GM19324 (cell line): Measurements from ENCODE around the gene ADSS1.
"Not testable (repeated sequence)": the region's sequence is repeated elsewhere in the genome, so short reads cannot be mapped to it uniquely, and the experiment has no call there.

ENCODE experiments used
- ATAC-seq: cut with Tn5 transposase; IDR thresholded peaks from one replicate; pipeline ENCODE4 v1.9.1; 2021; ENCODE audit warnings: mild to moderate bottlenecking, moderate library complexity; ENCODE audit not compliant: unreplicated experiment, low FRiP score

ADSS1 gene

DNA sequence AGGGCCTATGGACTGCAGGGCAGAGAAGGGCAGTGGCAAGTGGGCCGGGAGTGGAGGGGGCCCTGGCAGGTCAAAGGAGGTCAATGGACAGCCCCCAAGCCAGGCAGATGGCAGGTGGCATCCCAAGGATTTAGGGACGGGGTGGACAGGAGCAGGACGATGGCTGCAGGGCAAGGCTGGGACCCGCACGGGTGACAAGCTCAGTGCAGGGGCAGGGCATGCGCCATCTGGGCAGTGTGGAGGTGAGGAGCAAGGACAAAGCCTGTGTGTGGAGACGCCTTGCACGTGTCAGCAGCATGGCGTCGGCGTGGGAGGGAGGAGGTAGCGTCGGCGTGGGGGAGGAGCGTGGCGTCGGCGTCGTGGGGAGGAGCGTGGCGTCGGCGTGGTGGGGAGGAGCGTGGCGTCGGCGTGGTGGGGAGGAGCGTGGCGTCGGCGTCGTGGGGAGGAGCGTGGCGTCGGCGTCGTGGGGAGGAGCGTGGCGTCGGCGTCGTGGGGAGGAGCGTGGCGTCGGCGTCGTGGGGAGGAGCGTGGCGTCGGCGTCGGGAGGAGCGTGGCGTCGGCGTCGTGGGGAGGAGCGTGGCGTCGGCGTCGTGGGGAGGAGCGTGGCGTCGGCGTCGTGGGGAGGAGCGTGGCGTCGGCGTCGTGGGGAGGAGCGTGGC is 5.3 kb downstream of the ADSS1 start:
- not testable (repeated sequence) for ATAC-seq

DNA sequence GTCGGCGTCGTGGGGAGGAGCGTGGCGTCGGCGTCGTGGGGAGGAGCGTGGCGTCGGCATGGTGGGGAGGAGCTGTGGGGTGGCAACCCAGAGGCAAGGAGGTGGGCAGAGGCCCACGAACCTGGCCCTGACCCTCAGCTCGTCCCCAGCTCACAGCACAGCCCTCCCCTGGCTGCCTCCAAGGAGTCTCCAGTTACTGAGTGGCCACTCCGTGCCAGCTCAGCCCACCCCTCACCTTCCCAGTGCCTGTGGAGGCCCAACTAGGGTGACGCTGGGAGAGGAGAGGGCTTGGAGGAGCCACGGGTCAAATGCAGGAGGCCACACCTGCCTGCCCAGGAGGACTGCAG is 5.8 kb downstream of the ADSS1 start:
- ATAC-seq, result no peak

DNA sequence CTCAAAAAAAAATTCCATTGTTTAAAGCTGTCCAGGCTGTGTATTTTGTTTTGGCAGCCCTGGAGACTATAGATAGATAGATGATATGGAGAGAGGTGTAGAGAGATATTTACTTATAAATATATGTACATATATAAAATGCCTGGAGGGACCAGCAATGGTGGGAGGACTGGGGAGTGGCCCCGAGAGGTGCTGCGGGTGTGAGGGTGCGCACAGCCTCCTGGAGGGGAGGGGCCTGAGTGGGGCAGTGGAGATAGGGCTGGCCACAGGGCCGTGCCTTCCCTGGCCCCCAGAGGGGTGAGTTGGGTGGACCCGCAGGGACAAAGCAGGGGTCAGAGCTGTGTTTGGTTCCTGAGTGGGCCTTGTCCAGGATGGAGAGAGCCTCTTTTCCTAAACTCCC is 6.5 kb downstream of the ADSS1 start:
- ATAC-seq, result no peak

GRCh38 chr14:104731320-104732294 is 7.6 kb downstream of the ADSS1 start:
- no peak for ATAC-seq

- ATAC-seq, result no peak
Observed at GRCh38 chr14:104732355-104732804, 8.4 kb downstream of the ADSS1 start.

DNA sequence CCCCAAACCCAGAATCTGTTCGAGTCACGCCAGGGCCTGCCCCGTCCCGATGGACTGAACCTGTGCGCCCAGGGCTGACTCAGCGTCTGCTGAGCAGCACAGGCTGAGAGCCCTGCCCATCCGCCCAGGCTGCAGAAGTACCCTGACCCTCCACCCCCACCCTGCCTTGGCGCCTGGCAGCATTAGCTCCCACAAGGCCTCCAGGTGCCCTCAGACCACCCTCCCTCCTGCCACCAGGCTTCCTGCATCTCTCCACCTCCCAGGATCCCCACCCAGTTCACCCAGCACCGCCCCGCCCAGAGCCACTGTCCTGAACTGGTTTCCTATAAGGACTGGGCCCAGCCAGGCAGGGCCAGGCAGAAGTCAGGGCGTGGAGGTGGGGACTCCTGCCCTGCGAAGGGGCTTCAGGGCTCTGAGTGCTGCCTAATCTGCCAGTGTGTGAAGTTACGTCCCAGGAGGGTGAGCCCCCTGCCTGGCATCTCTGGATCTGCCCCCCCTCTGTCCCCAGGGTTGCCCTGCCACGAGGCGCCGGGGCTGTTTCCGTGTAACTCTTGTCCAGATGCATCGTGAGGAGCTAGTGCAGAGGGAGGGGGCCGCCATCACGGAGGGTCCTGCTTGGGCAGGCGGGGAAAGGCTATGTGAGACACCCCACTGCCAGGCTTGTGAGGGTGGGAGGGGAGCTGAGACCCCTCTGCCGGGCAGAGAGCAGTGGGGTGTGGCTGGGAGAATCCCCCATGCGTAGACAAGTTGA is 9.1 kb downstream of the ADSS1 start:
- no peak for ATAC-seq

- ATAC-seq, result no peak
Observed at GRCh38 chr14:104734051-104734587, 10.1 kb downstream of the ADSS1 start.

- no peak for ATAC-seq
Observed at GRCh38 chr14:104734601-104734990, 10.6 kb downstream of the ADSS1 start.

DNA sequence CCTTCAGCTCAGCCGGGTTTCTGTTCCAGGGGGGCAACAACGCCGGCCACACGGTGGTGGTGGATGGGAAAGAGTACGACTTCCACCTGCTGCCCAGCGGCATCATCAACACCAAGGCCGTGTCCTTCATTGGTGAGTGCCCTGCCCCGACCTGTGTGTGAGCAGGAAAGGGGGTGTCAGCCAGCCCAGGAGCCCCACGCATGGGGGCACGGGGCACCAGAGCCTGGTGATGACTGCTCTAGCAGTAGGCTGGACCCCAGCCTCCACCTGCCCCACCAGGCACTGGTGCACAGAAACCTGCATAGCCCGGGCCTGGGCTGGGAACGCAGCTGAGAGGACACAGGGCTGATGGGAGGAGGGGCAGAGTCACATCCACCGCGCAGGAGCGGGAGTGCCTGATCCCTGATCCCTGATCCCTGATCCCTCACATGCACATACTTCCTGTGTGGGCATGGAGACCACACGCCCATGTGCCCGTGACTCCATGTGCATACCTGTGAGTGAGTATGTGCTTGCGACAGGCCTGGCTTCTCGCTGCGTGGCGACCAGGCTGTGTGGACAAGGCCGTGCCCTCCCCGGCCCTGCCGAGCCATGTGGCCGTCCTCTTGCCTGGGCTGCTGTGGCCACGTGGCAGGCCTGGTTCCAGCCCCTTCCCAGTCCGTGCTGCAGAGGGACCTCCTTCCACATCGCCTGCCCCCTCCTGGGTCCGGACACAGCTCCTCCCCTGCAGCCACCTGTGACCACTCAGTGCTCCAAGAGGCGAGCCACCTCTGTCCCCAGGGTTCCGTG is 11.2 kb downstream of the ADSS1 start:
- no peak for ATAC-seq

- no peak for ATAC-seq
Observed at GRCh38 chr14:104735830-104736642, 12.0 kb downstream of the ADSS1 start.

DNA sequence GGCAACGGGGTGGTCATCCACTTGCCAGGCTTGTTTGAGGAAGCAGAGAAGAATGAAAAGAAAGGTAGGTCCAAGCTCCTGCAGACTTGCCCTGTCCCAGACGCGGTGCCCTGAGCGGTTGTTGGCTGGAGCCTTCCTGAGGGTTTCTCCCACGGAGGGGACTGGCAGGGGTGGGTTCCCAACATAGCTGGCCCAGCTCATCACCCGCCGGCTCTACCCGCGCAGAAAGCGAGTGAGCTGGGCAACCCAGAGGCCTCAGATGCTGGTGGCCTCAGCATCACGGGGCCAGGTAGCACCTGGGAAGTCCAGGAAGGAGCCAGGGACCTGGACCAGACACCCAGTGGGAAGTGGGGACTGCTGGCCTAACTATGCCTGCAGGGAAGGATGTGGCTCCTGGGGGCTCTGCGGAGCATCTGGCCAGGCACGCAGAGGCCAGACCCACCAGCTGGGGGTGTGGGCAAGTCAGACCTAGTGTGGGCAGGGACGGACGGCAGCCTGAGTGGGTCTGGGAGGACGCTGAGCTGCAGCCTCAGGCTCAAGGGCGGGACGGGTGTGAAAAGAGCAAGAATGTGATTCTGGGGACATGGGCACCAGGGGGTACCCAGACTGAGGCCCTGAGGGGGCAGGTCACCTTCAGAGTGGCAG is 14.5 kb downstream of the ADSS1 start:
- ATAC-seq, result no peak

DNA sequence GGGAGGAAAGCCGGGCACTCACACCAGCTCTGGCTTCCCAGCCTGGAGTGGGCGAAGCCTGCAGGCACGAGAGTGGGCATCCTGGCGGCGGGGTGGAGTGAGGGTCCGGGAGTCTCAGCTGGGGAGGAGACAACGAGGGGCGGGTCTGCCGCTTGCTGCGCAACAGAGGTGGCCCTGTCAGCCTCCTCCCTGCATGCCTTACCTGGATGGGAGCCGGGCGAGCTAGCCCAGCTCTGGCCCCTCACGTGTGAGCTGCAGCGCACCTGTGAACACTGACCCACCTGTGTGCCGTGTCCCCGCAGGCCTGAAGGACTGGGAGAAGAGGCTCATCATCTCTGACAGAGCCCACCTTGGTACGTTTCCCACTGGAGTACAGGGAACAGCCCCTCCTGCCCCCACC is 15.0 kb downstream of the ADSS1 start:
- no peak for ATAC-seq

DNA sequence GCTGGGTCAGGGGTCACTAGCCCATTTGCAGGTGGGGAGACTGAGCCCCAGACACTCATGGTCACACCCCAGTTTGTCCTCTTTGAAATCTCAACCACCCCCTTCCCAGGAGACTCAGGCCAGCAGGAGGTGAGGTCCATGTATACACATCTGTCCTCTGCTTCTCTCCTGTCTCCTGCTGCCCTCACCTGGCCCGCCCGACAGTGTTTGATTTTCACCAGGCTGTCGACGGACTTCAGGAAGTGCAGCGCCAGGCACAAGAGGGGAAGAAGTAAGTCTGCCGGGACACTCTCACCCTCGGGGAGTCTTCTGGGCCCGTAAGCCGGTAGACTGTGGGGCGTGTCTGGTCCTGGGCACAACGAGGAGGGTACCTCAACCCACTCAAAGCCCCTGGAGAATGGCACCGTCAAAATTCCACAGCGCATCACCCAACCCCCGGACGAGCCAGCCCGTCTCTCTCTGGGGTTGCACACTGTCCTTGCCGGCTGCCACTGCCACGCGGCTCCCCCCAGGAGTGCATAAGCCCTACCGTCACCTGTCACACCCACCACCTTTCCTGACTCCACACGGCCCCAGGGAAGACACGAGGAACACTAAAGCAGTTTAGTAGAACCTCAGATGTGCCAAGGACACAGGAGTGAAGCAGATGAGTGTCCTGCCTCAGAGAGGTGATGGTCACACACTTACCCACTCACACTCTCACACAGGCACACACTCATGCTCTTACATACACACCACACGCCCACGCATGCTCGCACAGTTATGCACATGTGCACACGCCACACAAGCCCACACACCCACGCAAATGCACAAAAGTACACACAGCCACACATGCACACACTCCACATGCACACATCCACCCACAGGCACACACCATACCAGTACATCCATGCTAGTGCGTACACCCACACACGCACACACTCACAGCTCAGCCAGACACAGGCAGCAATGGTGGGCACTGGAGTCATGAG is 15.8 kb downstream of the ADSS1 start:
- ATAC-seq, result no peak

GRCh38 chr14:104741108-104741802 is 17.2 kb downstream of the ADSS1 start:
- no peak for ATAC-seq

DNA sequence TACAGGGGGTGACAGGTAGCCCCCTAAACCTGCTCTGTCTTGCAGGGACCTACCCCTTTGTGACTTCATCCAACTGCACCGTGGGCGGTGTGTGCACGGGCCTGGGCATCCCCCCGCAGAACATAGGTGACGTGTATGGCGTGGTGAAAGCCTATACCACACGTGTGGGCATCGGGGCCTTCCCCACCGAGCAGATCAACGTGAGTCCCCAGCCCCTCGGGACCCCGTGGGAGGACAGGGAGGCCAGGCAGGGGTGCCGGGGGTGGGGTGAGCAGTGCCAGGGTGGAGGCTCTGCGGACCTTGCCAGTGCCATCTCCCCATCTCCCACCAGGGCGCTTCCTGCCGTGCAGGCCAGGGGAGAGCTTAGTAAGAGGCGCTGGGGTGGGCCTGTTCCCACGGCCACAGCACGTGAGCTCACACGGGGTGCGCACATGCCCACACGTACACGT is 17.8 kb downstream of the ADSS1 start:
- no peak for ATAC-seq

DNA sequence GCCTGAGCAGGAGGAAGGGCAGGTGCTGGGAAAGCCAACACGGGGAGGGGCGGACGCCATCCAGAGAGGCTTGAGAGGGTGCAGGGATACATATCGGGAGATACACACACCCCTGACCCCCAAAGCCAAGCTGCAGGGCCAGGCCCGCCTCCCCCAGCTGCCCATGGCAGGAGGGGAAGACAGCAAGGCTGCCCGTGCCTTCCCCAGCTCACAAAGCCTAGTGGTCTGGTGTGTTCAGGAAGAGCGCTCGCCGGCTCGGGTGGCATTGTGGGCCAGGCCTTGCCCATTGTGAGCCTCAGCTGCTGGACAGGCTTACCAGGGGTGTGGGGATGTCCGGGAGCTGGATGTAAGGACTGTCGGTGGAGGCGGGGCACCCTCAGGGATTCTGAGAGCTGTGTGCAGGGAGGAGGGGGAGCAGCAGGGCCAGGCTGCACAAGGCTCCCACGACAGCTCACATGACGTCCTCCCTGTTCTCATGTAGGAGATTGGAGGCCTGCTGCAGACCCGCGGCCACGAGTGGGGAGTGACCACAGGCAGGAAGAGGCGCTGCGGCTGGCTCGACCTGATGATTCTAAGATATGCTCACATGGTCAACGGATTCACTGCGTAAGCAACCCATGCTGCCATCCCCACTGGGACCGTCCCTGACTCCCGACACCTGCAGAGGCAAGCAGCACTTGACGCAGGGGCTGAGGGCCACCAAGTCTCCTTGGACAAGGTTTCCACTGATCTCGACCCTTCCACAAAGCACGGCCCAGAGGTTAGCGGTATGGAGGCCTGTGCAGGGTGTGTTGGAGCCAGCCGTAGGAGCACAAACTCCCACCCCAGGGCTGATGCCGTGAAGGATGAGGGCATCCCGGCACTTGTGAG is 18.8 kb downstream of the ADSS1 start:
- ATAC-seq, result no peak
